Choroid plexus epithelial cell (primary cell): ENCODE data around the gene IL17B.

Source experiments
- DNase-seq: peaks from one replicate; pipeline ENCODE4 v3.0.0-alpha.2; 2010; ENCODE audit warnings: low read depth
- H3K4me3 ChIP-seq: 2 replicates; pipeline ENCODE4 v1.5.1; 2011; ENCODE audit warnings: low read depth, mild to moderate bottlenecking, control low read depth, low read length, moderate library complexity
- TF ChIP-seq, protein P1 (sequence below): conservative IDR thresholded peaks from 2 replicates; pipeline ENCODE4 v1.5.1; 2011; ENCODE audit warnings: low read depth, mild to moderate bottlenecking, control low read depth, inconsistent platforms, low read length, moderate library complexity

Gene IL17B, protein sequence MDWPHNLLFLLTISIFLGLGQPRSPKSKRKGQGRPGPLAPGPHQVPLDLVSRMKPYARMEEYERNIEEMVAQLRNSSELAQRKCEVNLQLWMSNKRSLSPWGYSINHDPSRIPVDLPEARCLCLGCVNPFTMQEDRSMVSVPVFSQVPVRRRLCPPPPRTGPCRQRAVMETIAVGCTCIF

DNA sequence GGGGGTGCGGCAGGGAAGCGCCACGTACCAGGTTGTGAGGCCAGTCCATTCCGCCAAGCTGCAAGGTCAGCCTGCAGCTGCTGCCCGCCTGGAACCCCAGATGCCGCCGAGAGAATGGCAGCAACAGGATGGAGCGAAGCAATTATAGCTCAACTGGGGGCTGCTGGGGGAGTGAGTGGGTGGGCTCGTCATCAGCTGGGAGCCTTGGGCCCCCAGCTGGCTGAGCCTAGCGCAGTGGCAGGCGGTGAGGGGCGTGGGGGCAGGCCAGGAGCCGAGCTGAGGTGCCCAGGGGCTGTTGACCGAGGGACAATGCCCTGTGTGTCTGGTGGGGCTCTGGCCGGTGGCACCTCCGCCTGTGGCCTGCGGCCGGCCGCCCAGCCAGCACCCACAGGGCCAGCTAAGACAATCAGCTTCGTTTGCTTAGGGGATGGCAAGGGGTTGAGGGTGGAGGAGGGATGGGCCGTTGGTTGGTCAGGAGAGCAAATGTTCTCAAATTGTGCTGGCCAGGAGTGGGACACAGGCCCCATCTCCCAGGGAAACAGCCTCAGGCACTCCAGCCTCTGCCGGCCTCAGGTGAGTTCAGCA lies at the start of gene IL17B:
TSS of gene IL17B (minus strand) at position 116 of the 585 bp plus-strand sequence. CDS start at position 49, 67 bp downstream.
- DNase-seq = no peak
- TF ChIP-seq, protein P1, sequence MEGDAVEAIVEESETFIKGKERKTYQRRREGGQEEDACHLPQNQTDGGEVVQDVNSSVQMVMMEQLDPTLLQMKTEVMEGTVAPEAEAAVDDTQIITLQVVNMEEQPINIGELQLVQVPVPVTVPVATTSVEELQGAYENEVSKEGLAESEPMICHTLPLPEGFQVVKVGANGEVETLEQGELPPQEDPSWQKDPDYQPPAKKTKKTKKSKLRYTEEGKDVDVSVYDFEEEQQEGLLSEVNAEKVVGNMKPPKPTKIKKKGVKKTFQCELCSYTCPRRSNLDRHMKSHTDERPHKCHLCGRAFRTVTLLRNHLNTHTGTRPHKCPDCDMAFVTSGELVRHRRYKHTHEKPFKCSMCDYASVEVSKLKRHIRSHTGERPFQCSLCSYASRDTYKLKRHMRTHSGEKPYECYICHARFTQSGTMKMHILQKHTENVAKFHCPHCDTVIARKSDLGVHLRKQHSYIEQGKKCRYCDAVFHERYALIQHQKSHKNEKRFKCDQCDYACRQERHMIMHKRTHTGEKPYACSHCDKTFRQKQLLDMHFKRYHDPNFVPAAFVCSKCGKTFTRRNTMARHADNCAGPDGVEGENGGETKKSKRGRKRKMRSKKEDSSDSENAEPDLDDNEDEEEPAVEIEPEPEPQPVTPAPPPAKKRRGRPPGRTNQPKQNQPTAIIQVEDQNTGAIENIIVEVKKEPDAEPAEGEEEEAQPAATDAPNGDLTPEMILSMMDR = no peak
- no peak within 1 kb of the TSS for H3K4me3 ChIP-seq

DNA sequence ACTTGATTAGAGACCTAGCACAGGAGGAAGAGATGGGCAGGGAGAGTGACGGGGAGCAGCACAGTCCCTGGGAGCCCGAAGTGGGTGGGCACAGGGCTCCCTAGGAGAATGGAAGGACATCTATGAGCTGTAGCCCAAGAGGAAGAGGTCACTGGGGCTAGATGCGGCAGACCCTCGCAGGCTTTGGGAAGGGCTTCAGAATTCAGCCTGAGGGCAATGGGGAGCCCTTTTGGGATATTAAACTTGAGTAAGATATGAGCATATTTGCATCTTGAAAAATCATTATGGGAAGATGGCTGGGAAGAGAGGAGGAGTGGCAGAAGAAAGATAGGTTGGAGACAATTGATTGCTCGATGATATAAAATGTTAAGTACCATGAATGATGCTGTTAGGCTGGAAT lies 48.9 kb upstream of the IL17B start:
- no peak for DNase-seq
- TF ChIP-seq, protein P1 = no peak
- H3K4me3 ChIP-seq = no peak overlapping the region

DNA sequence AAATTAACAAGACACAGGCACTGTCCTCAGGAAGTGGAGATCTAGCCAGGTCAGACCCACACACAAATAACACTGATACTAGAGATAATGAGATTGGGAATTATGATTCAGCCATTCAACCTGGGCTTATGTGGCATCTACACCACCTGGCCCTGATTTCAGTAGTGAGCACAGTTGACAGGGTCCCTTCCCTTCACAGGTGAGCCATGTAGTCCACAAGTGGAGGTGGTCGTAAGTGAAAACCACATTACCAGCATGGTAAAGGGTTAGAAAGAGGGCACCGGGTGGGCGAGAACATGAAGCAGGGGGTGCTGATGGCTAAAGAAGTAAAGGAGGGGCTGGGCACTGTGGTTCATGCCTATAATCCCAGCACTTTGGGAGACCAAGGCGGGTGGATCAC lies 48.3 kb upstream of the IL17B start:
- TF ChIP-seq, protein P1 = no peak
- no peak overlapping the region for H3K4me3 ChIP-seq
- no peak for DNase-seq

DNA sequence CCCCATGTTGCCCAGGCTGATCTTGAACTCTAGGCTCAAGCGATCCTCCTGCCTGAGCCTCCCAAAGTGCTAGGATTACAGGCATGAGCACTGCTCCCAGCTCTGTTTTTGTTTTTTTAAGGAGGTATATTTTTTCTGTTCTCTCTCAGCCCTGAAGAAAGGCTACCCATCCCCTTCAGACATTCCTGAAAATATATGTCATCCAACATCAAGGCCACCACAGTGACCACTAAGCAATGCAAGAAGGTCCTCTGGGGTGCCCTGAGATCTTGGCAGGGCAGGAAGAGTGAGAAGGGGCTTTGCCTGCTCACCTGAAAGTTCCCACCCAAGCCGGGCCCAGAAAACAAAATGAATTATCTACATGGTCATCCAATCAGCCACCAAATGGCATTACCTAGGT lies 47.8 kb upstream of the IL17B start:
- peak; percentile 50 for DNase-seq
- no peak overlapping the region for H3K4me3 ChIP-seq

DNA sequence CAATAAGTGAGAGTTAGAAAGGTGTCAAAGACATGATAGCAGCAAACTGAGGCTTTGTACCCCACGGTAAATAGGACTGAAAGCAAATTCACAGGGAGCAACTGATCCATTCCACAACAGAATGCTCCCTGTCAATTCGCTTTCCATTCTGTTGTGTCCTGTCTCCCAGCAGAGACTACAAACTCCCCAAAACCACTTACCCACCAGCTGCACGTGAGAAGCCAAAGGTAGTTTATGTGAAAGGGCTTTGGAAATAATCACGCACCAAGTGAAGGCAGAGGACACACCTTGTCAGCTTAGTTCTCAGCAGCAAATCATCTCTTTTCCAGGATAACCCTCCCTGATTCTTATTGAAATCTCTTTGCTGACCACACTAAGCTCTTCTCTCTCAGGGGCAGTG lies 46.6 kb upstream of the IL17B start:
- no peak overlapping the region for H3K4me3 ChIP-seq
- TF ChIP-seq, protein P1 = no peak
- no peak for DNase-seq

More for the DNA sequence above, 47.8 kb upstream of the IL17B start:
- TF ChIP-seq, protein P1 = no peak

DNA sequence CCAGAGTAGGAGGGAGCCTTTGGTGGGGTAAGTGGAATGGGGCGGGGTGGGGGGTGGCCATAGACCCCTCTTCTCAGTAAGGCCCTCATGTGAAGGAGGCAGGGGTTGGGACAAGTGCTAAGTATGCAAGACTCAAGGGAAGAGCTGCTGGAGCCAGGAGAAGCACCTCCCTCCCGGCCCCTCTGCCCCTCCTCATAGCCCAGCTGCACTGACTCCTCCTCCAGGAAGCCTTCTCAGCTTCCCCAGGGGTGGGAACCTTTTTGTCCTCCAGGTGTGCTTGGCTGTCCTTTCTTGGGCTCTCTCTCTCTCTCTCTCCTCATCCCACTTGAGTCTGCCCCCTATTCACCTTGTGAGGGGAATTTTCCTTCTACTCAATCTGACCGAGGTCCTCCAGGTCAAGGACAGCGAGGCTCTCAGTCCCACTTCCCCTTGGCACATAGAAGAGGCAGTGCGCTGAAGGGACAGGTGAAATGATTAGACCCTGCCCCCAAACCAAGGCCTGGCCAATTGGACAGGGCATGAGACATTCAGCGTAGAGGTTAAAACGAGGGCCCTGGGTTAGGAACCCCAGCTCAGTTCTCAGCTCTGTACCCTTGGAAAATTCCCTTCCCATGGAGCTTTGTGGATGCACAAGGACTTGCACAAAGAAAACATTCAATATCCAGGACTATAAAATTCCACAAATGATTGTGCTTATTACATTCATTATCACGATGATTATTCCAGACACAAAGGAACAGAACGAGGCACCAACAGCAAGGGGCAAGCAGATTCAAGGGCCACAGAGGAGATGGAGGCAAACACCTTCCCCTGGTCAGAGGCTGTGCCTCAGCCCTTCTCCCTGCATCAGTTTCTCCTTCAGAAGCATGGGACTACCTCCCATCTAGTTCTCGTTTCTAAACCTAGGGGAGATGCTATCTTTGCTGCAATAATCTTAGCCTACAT lies 45.6 kb upstream of the IL17B start:
- peak overlapping the region; percentile 2 for H3K4me3 ChIP-seq
- DNase-seq = no peak
- TF ChIP-seq, protein P1 = no peak
